WERI-Rb-1 (cell line): ENCODE measurements around the gene ROR2.
A peak's percentile ranks its signal among the peaks of the same experiment; 100 is the strongest.

ENCODE experiments used
- DNase-seq: peaks from one replicate; pipeline ENCODE4 v3.0.0-alpha.2; 2020
- H3K27ac ChIP-seq: fragments of 250-450 bp; sonication (Bioruptor Pico); 2 replicates; pipeline ENCODE4 v1.5.1; 2020; ENCODE audit warnings: mild to moderate bottlenecking, moderate library complexity
- H3K27me3 ChIP-seq: fragments of 250-450 bp; sonication (Bioruptor Pico); 2 replicates; pipeline ENCODE4 v1.5.1; 2021; ENCODE audit warnings: mild to moderate bottlenecking, low read depth, moderate library complexity; ENCODE audit not compliant: insufficient read depth, severe bottlenecking
- H3K36me3 ChIP-seq: fragments of 250-450 bp; sonication (Bioruptor Pico); 2 replicates; pipeline ENCODE4 v1.5.1; 2020; ENCODE audit warnings: mild to moderate bottlenecking, moderate library complexity
- H3K4me3 ChIP-seq: 2 replicates; pipeline ENCODE4 v1.5.1; 2011; ENCODE audit warnings: low read depth, mild to moderate bottlenecking, control low read depth, low read length
- H3K9me3 ChIP-seq: fragments of 250-450 bp; sonication (Bioruptor Pico); 2 replicates; pipeline ENCODE4 v1.5.1; 2021; ENCODE audit warnings: mild to moderate bottlenecking, moderate library complexity; ENCODE audit not compliant: severe bottlenecking
- CTCF ChIP-seq: IDR thresholded peaks from 2 replicates; pipeline ENCODE4 v1.5.1; 2011; ENCODE audit warnings: low read depth, mild to moderate bottlenecking, control low read depth, inconsistent platforms, low read length

The ROR2 gene

GRCh38 chr9:91775011-91775707 lies 174.9 kb downstream of the ROR2 start:
- peak; percentile 92 for TF ChIP-seq CTCF
- no peaks in the 10 kb centered on the region for H3K27me3 ChIP-seq
- no peaks in the 10 kb centered on the region for H3K9me3 ChIP-seq
- peaks cover 4% of the 10 kb centered on the region; the same call in 1 of the 2 replicates for H3K36me3 ChIP-seq
- peak overlapping the region; percentile 67 for H3K27ac ChIP-seq
- no peak overlapping the region for H3K4me3 ChIP-seq
- peak; percentile 96 for DNase-seq

- peak overlapping the region; percentile 67 for H3K27ac ChIP-seq
- no peak overlapping the region for H3K4me3 ChIP-seq
- peaks cover 4% of the 10 kb centered on the region; the same call in 1 of the 2 replicates for H3K36me3 ChIP-seq
- TF ChIP-seq CTCF, result no peak
- no peaks in the 10 kb centered on the region for H3K27me3 ChIP-seq
- no peak for DNase-seq
- no peaks in the 10 kb centered on the region for H3K9me3 ChIP-seq
Observed at GRCh38 chr9:91773156-91773555, 176.9 kb downstream of the ROR2 start.

GRCh38 chr9:91771864-91772263 lies 178.2 kb downstream of the ROR2 start:
- Histone ChIP-seq H3K9me3 (no peaks in the 10 kb centered on the region), H3K27me3 (no peaks in the 10 kb centered on the region), H3K4me3 (no peak overlapping the region), H3K27ac (no peak overlapping the region), H3K36me3 (peaks cover 4% of the 10 kb centered on the region; the same call in 1 of the 2 replicates)
- DNase-seq, result no peak
- TF ChIP-seq CTCF, result no peak

DNA sequence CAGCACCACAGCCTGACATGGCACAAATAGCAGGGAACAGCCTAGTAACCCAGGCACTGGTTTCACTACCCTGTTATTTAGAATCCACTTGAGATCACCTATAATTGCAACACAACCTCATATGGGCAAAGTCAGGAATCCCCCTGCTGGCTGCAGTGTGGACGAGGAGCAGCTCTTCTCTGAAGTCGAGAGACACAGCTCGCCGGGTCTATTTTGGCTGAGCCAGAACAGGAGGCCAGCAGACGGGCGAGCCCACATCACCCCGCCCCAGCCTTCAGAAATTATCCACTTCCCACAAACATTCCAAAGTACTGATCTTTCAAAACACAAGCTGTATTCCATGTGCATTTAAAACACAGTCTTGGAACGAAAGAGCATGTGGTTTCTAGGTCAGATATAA lies 179.0 kb downstream of the ROR2 start:
- Histone ChIP-seq H3K4me3 (no peak overlapping the region), H3K9me3 (no peaks in the 10 kb centered on the region), H3K36me3 (peaks cover 4% of the 10 kb centered on the region; the same call in 1 of the 2 replicates), H3K27me3 (no peaks in the 10 kb centered on the region), H3K27ac (no peak overlapping the region)
- peak; percentile 47 for TF ChIP-seq CTCF
- DNase-seq, result no peak

GRCh38 chr9:91770229-91770628 lies 179.8 kb downstream of the ROR2 start:
- H3K4me3 ChIP-seq, result no peak overlapping the region
- H3K27ac ChIP-seq, result no peak overlapping the region
- H3K36me3 ChIP-seq, result peaks cover 4% of the 10 kb centered on the region; the same call in 1 of the 2 replicates
- DNase-seq, result no peak
- H3K27me3 ChIP-seq, result no peaks in the 10 kb centered on the region
- no peak for TF ChIP-seq CTCF
- no peaks in the 10 kb centered on the region for H3K9me3 ChIP-seq
